ENCODE results near the gene KRTAP27-1.

The KRTAP27-1 gene

DNA sequence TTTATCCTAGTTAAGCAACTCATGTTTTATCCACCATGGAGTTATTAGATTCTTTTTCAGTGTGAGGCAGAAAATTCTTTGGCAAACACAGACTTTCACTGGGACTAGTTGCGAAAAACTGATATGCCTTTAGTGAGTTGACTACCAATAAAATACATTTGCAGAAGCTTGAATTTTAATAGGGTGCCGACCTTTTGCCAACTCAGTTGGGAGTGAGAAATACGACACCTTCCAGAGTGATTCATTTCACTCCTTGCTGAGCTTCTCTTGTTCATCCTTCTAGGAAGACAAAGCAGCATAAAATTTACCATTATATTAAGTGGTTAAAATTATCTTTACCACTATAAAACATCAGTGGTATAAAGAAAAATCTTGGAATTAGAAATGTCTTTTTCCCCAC is 12.1 kb upstream of the KRTAP27-1 start:
- H3K4me3 ChIP-seq (ENCODE audit: low read depth, low read length): no peak overlapping the region
- TF ChIP-seq, protein P1, sequence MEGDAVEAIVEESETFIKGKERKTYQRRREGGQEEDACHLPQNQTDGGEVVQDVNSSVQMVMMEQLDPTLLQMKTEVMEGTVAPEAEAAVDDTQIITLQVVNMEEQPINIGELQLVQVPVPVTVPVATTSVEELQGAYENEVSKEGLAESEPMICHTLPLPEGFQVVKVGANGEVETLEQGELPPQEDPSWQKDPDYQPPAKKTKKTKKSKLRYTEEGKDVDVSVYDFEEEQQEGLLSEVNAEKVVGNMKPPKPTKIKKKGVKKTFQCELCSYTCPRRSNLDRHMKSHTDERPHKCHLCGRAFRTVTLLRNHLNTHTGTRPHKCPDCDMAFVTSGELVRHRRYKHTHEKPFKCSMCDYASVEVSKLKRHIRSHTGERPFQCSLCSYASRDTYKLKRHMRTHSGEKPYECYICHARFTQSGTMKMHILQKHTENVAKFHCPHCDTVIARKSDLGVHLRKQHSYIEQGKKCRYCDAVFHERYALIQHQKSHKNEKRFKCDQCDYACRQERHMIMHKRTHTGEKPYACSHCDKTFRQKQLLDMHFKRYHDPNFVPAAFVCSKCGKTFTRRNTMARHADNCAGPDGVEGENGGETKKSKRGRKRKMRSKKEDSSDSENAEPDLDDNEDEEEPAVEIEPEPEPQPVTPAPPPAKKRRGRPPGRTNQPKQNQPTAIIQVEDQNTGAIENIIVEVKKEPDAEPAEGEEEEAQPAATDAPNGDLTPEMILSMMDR (IDR thresholded peaks at IDR 0.05; ENCODE audit: insufficient read depth, low read length, missing control alignments): no peak
- DNase-seq (ENCODE audit: low read depth, low spot score): no peak
- POLR2A ChIA-PET: no interaction called here
- CTCF ChIA-PET: no interaction called here

DNA sequence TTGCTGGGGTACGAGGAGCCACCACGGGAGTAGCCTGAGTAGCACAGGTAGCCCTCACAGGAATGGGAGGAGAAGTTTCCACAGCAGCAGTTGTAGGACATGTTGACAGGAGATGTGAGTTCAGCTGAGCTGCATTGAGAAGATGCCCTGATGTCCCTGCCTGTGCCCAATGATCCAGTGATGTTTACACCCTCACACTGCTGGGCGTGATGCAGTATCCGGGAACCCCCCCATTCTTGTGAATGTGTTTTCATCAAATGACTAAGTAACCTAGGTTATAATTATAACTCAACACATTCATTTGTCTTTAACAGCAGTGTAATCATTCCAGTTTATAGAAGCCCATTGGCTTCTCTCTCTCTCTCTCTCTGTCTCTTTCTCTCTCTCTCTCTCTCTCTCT is 11.0 kb upstream of the KRTAP27-1 start, which contains the start of gene KRTAP23-1:
KRTAP23-1 (minus strand) TSS at position 101 of the 400 bp plus-strand sequence; CDS start at position 101, 0 bp downstream.
- CTCF ChIA-PET: no interaction called here

DNA sequence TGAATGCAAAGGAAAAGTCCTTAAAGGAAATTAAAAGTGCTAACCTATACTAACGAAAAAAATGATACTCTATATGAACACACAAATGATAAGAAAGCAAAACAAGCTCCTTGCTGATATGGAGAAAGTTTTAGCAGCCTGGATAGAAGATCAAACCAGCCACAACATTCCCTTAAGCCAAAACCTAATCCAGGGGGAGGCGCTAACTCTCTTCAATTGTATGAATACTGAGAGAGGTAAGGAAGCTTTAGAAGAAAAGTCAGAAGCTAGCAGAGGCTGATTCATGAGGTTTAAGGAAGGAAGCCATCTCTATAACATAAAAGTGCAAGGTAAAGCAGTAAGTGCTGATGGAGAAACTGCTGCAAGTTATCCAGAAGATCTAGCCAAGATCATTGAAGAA is 7.5 kb upstream of the KRTAP27-1 start:
- POLR2A ChIA-PET: no interaction called here
- no peak for DNase-seq (ENCODE audit: low read depth, low spot score)
- no peak overlapping the region for H3K4me3 ChIP-seq (ENCODE audit: low read depth, low read length)
- TF ChIP-seq, protein P1 (IDR thresholded peaks at IDR 0.05; ENCODE audit: insufficient read depth, low read length, missing control alignments): no peak
- CTCF ChIA-PET: no interaction called here

More for the DNA sequence above, 11.0 kb upstream of the KRTAP27-1 start, which contains the start of gene KRTAP23-1:
- DNase-seq (ENCODE audit: low read depth, low spot score): no peak
- no peak within 1 kb of the TSS for H3K4me3 ChIP-seq (ENCODE audit: low read depth, low read length)
- TF ChIP-seq, protein P1 (IDR thresholded peaks at IDR 0.05; ENCODE audit: insufficient read depth, low read length, missing control alignments): no peak
- POLR2A ChIA-PET: no interaction called here

DNA sequence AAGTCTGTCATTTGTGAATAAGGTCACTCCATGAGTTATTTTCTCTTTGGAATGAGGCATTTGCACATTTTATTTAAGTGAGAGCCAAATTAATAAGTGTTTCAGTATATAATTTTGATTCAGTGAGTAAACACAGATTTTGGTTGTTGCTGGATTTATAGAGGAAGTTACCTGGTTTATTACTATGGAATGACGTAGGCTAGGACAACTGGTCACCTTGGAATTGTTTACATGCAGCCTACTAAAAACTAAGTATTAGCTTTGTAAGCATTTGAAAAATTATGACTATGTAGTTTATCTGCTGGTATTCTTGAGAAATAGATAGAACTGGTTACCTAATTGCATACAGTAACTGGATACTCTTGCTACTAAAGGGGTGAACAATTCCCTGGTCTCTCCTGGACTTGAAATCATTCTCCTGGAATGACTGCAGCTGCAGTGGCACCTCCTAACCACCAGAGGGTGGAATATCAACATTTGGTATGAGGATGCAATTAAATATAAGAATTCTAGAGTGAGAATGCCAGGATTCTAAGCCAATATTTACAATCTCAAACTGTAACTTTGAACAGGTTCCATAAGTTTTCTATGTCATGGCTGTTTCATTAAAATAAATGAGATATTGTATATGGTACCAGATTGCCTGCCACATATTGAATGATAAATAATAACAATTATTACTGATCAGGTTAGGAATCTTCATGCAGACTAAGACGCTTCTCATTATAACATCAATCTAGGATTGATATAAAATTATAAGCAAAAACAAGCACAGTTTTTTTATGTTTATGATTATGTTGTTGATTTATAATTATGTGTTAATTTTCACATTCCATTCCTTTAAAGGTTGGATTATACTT is 3.5 kb upstream of the KRTAP27-1 start:
- POLR2A ChIA-PET: no interaction called here
- TF ChIP-seq, protein P1 (IDR thresholded peaks at IDR 0.05; ENCODE audit: insufficient read depth, low read length, missing control alignments): peak; percentile 54
- DNase-seq (ENCODE audit: low read depth, low spot score): no peak
- CTCF ChIA-PET: interaction anchor here (0.7 to 1.7 kb wide), 4 partner anchors 8 to 747 kb away, joined by 3 to 4 read pairs (median 4); no protein-coding TSS in a partner anchor
- no peak overlapping the region for H3K4me3 ChIP-seq (ENCODE audit: low read depth, low read length)

DNA sequence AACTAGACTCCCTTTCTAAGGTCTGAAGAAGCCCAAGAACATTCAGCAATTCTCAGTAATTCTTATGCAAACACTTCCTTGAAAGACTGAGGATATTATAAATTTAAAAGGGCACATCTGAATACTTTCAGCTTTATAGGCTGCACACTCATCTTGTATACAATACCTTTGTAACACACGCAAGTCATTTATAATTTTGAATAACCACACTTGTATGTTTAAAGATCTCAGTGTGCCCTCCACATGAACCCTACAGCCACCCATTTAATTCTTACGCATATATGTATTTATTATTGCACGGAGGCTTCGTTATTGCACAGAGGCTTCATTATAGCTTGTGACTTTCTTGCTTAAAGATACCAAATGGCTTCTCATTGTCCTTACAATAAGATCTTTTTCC is 1.2 kb upstream of the KRTAP27-1 start:
- CTCF ChIA-PET: interaction anchor here (1.4 kb wide), 1 partner anchor 746 kb away, joined by 4 read pairs; no protein-coding TSS in a partner anchor

DNA sequence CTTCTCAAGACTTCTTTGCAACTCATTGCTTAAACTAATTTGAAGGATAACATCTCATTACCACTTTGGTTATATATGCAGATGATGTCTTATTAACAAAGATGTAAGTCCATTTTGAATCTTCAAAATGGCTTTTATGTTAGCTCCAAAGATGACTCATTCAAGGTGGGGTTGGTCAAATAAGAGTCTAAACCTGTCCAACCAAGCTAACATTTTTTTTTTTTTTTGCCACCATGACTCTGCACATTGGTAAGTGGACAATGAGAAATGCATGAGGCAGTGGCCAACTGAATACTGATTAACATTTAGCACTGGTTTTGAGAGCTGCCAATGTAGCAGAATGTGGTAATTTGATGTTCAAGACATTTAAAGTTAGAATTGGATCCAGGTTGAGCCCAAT is 278 bp upstream of the KRTAP27-1 start:
- no peak for DNase-seq (ENCODE audit: low read depth, low spot score)
- CTCF ChIA-PET: no interaction called here
- TF ChIP-seq, protein P1 (IDR thresholded peaks at IDR 0.05; ENCODE audit: insufficient read depth, low read length, missing control alignments): no peak
- no peak overlapping the region for H3K4me3 ChIP-seq (ENCODE audit: low read depth, low read length)
- POLR2A ChIA-PET: no interaction called here

More for the DNA sequence above, 1.2 kb upstream of the KRTAP27-1 start:
- DNase-seq (ENCODE audit: low read depth, low spot score): no peak
- no peak overlapping the region for H3K4me3 ChIP-seq (ENCODE audit: low read depth, low read length)
- TF ChIP-seq, protein P1 (IDR thresholded peaks at IDR 0.05; ENCODE audit: insufficient read depth, low read length, missing control alignments): no peak
- POLR2A ChIA-PET: no interaction called here
